Astrocyte of the cerebellum (primary cell): Measurements from ENCODE around the gene C19orf47.

Source experiments
- DNase-seq: peaks from one replicate; pipeline ENCODE4 v3.0.0-alpha.2; 2011; ENCODE audit warnings: low read depth
- H3K4me3 ChIP-seq: 2 replicates; pipeline ENCODE4 v1.5.1; 2011; ENCODE audit warnings: mild to moderate bottlenecking, low read depth, low read length, moderate library complexity
- CTCF ChIP-seq: IDR thresholded peaks from 2 replicates; pipeline ENCODE4 v1.5.1; 2012; ENCODE audit warnings: low read length, low read depth, moderate library complexity, mild to moderate bottlenecking; ENCODE audit errors: missing control alignments
- in situ Hi-C: cut with HindIII; loops from 2 replicates; pipeline ENCODE4 v1.10.0; 2017; ENCODE audit warnings: low sequenced_read_pairs

The C19orf47 gene

GRCh38 chr19:40309666-40310065, 38.5 kb downstream of the C19orf47 start:
- H3K4me3 ChIP-seq: no peak overlapping the region
- in situ Hi-C loops: no loop called here
- no peak for TF ChIP-seq CTCF
- no peak for DNase-seq

- peak; percentile 78 for TF ChIP-seq CTCF
- in situ Hi-C loops: no loop called here
- peak; percentile 86 for DNase-seq
- H3K4me3 ChIP-seq: no peak overlapping the region
Observed at GRCh38 chr19:40305403-40305802, 42.8 kb downstream of the C19orf47 start.

GRCh38 chr19:40304306-40304705, 43.9 kb downstream of the C19orf47 start:
- no peak for DNase-seq
- TF ChIP-seq CTCF: no peak
- in situ Hi-C loops: no loop called here
- H3K4me3 ChIP-seq: no peak overlapping the region

GRCh38 chr19:40303765-40304164, 44.4 kb downstream of the C19orf47 start:
- in situ Hi-C loops: no loop called here
- no peak for DNase-seq

GRCh38 chr19:40302224-40303011, 45.8 kb downstream of the C19orf47 start:
- no peak overlapping the region for H3K4me3 ChIP-seq
- no peak for TF ChIP-seq CTCF
- in situ Hi-C loops: no loop called here
- no peak for DNase-seq

More at GRCh38 chr19:40303765-40304164, 44.4 kb downstream of the C19orf47 start:
- no peak for TF ChIP-seq CTCF
- H3K4me3 ChIP-seq: no peak overlapping the region

- in situ Hi-C loops: no loop called here
- H3K4me3 ChIP-seq: no peak overlapping the region
- no peak for TF ChIP-seq CTCF
- DNase-seq: no peak
Observed at GRCh38 chr19:40300668-40301067, 47.5 kb downstream of the C19orf47 start.
